Astrocyte (in vitro differentiated cells and primary cell): ENCODE results near the gene IFI44L. TPM values are rescaled to one million over a fixed set of nuclear protein-coding genes. Genes with fewer than 3 reads are reported as not detected.

Experiments
- DNase-seq: peaks from one replicate; pipeline ENCODE4 v3.0.0-alpha.2; 2010; ENCODE audit warnings: low read depth
- FAIRE-seq: peaks from 2 replicates; lab custom pipeline; 2011; peaks lifted over from hg19 to GRCh38; lab: Jason Lieb, UNC
- H2AFZ ChIP-seq: 2 replicates; pipeline ENCODE4 v1.6.0; 2012; ENCODE audit warnings: low read depth, low read length, inconsistent platforms
- H3K27ac ChIP-seq: 2 replicates; pipeline ENCODE4 v1.5.1; 2011; ENCODE audit warnings: low read depth, low read length, inconsistent platforms
- H3K27me3 ChIP-seq: 2 replicates; pipeline ENCODE4 v1.6.0; 2011; ENCODE audit warnings: low read length, inconsistent platforms; ENCODE audit not compliant: insufficient read depth
- H3K36me3 ChIP-seq: 2 replicates; pipeline ENCODE4 v1.5.1; 2011; ENCODE audit warnings: low read length, inconsistent platforms; ENCODE audit not compliant: insufficient read depth
- H3K4me1 ChIP-seq: 2 replicates; pipeline ENCODE4 v1.5.1; 2011; ENCODE audit warnings: low read length, inconsistent platforms; ENCODE audit not compliant: insufficient read depth
- H3K4me2 ChIP-seq: 2 replicates; pipeline ENCODE4 v1.6.0; 2012; ENCODE audit warnings: low read length, inconsistent platforms
- H3K4me3 ChIP-seq: 2 replicates; pipeline ENCODE4 v1.5.1; 2011; ENCODE audit warnings: low read depth, mild to moderate bottlenecking, low read length, inconsistent platforms; ENCODE audit not compliant: insufficient read depth
- H3K79me2 ChIP-seq: 2 replicates; pipeline ENCODE4 v1.6.0; 2012; ENCODE audit warnings: mild to moderate bottlenecking, low read length, inconsistent platforms; ENCODE audit not compliant: insufficient read depth
- H3K9ac ChIP-seq: 2 replicates; pipeline ENCODE4 v1.6.0; 2012; ENCODE audit warnings: mild to moderate bottlenecking, low read length, inconsistent platforms
- H3K9me3 ChIP-seq: 2 replicates; pipeline ENCODE4 v1.5.1; 2012; ENCODE audit warnings: low read depth, mild to moderate bottlenecking, low read length, inconsistent platforms; ENCODE audit not compliant: insufficient read depth
- H4K20me1 ChIP-seq: 2 replicates; pipeline ENCODE4 v1.6.0; 2012; ENCODE audit warnings: low read length, inconsistent platforms; ENCODE audit not compliant: insufficient read depth
- H3K27ac Mint-ChIP-seq: one replicate; pipeline ENCODE4 v1.8.0; 2021; ENCODE audit warnings: mild to moderate bottlenecking, mixed read lengths; ENCODE audit not compliant: unreplicated experiment
- H3K27me3 Mint-ChIP-seq: one replicate; pipeline ENCODE4 v1.8.0; 2021; ENCODE audit warnings: low read depth, mixed read lengths; ENCODE audit not compliant: unreplicated experiment
- H3K36me3 Mint-ChIP-seq: one replicate; pipeline ENCODE4 v1.8.0; 2021; ENCODE audit warnings: low read depth, mixed read lengths; ENCODE audit not compliant: unreplicated experiment
- H3K4me1 Mint-ChIP-seq: one replicate; pipeline ENCODE4 v1.8.0; 2021; ENCODE audit warnings: low read depth, mixed read lengths; ENCODE audit not compliant: unreplicated experiment
- H3K4me3 Mint-ChIP-seq: one replicate; pipeline ENCODE4 v1.8.0; 2021; ENCODE audit warnings: mild to moderate bottlenecking, moderate library complexity, mixed read lengths; ENCODE audit not compliant: unreplicated experiment
- H3K9me3 Mint-ChIP-seq: one replicate; pipeline ENCODE4 v1.8.0; 2021; ENCODE audit warnings: mild to moderate bottlenecking, mixed read lengths; ENCODE audit not compliant: unreplicated experiment
- CTCF ChIP-seq: IDR thresholded peaks from 2 replicates; pipeline ENCODE4 v1.5.1; 2011; ENCODE audit warnings: low read depth, mild to moderate bottlenecking, inconsistent platforms, low read length, moderate library complexity; ENCODE audit not compliant: insufficient read depth
- EZH2 ChIP-seq: IDR thresholded peaks from 2 replicates; pipeline ENCODE4 v1.6.1; 2012; ENCODE audit warnings: mild to moderate bottlenecking, low read length, inconsistent platforms; ENCODE audit not compliant: insufficient read depth
- total RNA-seq: library from RNA; stranded (reverse); gene quantifications from 2 replicates; pipeline ENCODE4 v1.2.1, GENCODE V29; 2021

IFI44L gene
- total RNA-seq, 1 donor from 2014 or later = 184 TPM

- H3K9me3 ChIP-seq = no peaks in the 10 kb centered on the region
- Mint-ChIP-seq H3K9me3 (peaks cover 4% of the 10 kb centered on the region), H3K27me3 (no peaks in the 10 kb centered on the region), H3K27ac (no peak overlapping the region), H3K4me1 (peaks cover 8% of the 10 kb centered on the region), H3K4me3 (no peak overlapping the region), H3K36me3 (no peaks in the 10 kb centered on the region)
- peaks cover 7% of the 10 kb centered on the region for H3K4me1 ChIP-seq
- H3K4me3 ChIP-seq = no peak overlapping the region
- H4K20me1 ChIP-seq = no peaks in the 10 kb centered on the region
- no peak overlapping the region for H3K27ac ChIP-seq
- no peaks in the 10 kb centered on the region for H3K36me3 ChIP-seq
- DNase-seq (no peak), FAIRE-seq (peak; percentile 39)
- TF ChIP-seq CTCF (no peak), EZH2 (no peak)
- no peaks in the 10 kb centered on the region for H3K79me2 ChIP-seq
- no peaks in the 10 kb centered on the region for H3K27me3 ChIP-seq
- no peak overlapping the region for H3K4me2 ChIP-seq
- no peak overlapping the region for H2AFZ ChIP-seq
- no peak overlapping the region for H3K9ac ChIP-seq
Observed at GRCh38 chr1:78683079-78683478, 62.8 kb downstream of the IFI44L start.

GRCh38 chr1:78687315-78687714 lies 67.1 kb downstream of the IFI44L start:
- Histone ChIP-seq H3K79me2 (no peaks in the 10 kb centered on the region), H2AFZ (no peak overlapping the region), H3K4me3 (no peak overlapping the region), H3K4me2 (no peak overlapping the region), H3K4me1 (peaks cover 14% of the 10 kb centered on the region), H3K36me3 (no peaks in the 10 kb centered on the region), H3K9ac (no peak overlapping the region), H3K27ac (no peak overlapping the region), H3K9me3 (no peaks in the 10 kb centered on the region), H3K27me3 (no peaks in the 10 kb centered on the region), H4K20me1 (no peaks in the 10 kb centered on the region)
- DNase-seq = no peak
- H3K36me3 Mint-ChIP-seq = no peaks in the 10 kb centered on the region
- FAIRE-seq = no peak
- H3K27me3 Mint-ChIP-seq = no peaks in the 10 kb centered on the region
- TF ChIP-seq CTCF (no peak), EZH2 (no peak)
- peaks cover 22% of the 10 kb centered on the region for H3K4me1 Mint-ChIP-seq
- H3K27ac Mint-ChIP-seq = no peak overlapping the region
- no peak overlapping the region for H3K4me3 Mint-ChIP-seq
- peaks cover 3% of the 10 kb centered on the region for H3K9me3 Mint-ChIP-seq

- no peak overlapping the region for H3K27ac ChIP-seq
- no peaks in the 10 kb centered on the region for H3K36me3 ChIP-seq
- no peaks in the 10 kb centered on the region for H3K9me3 ChIP-seq
- Mint-ChIP-seq H3K27ac (no peak overlapping the region), H3K4me3 (no peak overlapping the region), H3K4me1 (peaks cover 22% of the 10 kb centered on the region), H3K36me3 (no peaks in the 10 kb centered on the region), H3K27me3 (no peaks in the 10 kb centered on the region), H3K9me3 (peaks cover 3% of the 10 kb centered on the region)
- no peak overlapping the region for H3K4me3 ChIP-seq
- FAIRE-seq (no peak), DNase-seq (peak; percentile 16)
- no peaks in the 10 kb centered on the region for H3K27me3 ChIP-seq
- no peaks in the 10 kb centered on the region for H3K79me2 ChIP-seq
- TF ChIP-seq EZH2 = no peak
- TF ChIP-seq CTCF = no peak
- no peak overlapping the region for H2AFZ ChIP-seq
- H3K4me1 ChIP-seq = peaks cover 14% of the 10 kb centered on the region
- no peak overlapping the region for H3K9ac ChIP-seq
- H4K20me1 ChIP-seq = no peaks in the 10 kb centered on the region
- peak overlapping the region; percentile 30 for H3K4me2 ChIP-seq
Observed at GRCh38 chr1:78687914-78688313, 67.7 kb downstream of the IFI44L start.
